ENCODE results near the gene ASPN.
A peak's percentile ranks its signal among the peaks of the same experiment; 100 is the strongest.

Gene ASPN

GRCh38 chr9:92426501-92427145 lies 55.7 kb downstream of the ASPN start:
- Histone ChIP-seq H4K20me1 (ENCODE audit: insufficient read depth) (no peaks in the 10 kb centered on the region), H3K4me1 (ENCODE audit: low read depth, poor library complexity, severe bottlenecking) (peaks cover 11% of the 10 kb centered on the region), H3K36me3 (ENCODE audit: insufficient read depth) (no peaks in the 10 kb centered on the region), H3K4me2 (no peak overlapping the region), H3K27me3 (ENCODE audit: insufficient read depth, low read depth) (no peaks in the 10 kb centered on the region), H3K9ac (no peak overlapping the region), H3K4me3 (IDR thresholded peaks at IDR 0.05; ENCODE audit: insufficient read depth, low read depth, low read length) (no peak overlapping the region), H2AFZ (ENCODE audit: low read depth) (no peak overlapping the region), H3K79me2 (ENCODE audit: insufficient read depth, low read depth) (no peaks in the 10 kb centered on the region), H3K27ac (no peak overlapping the region)
- TF ChIP-seq, protein P1, sequence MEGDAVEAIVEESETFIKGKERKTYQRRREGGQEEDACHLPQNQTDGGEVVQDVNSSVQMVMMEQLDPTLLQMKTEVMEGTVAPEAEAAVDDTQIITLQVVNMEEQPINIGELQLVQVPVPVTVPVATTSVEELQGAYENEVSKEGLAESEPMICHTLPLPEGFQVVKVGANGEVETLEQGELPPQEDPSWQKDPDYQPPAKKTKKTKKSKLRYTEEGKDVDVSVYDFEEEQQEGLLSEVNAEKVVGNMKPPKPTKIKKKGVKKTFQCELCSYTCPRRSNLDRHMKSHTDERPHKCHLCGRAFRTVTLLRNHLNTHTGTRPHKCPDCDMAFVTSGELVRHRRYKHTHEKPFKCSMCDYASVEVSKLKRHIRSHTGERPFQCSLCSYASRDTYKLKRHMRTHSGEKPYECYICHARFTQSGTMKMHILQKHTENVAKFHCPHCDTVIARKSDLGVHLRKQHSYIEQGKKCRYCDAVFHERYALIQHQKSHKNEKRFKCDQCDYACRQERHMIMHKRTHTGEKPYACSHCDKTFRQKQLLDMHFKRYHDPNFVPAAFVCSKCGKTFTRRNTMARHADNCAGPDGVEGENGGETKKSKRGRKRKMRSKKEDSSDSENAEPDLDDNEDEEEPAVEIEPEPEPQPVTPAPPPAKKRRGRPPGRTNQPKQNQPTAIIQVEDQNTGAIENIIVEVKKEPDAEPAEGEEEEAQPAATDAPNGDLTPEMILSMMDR (conservative IDR thresholded peaks at IDR 0.05; ENCODE audit: low read depth, low read length), result no peak

DNA sequence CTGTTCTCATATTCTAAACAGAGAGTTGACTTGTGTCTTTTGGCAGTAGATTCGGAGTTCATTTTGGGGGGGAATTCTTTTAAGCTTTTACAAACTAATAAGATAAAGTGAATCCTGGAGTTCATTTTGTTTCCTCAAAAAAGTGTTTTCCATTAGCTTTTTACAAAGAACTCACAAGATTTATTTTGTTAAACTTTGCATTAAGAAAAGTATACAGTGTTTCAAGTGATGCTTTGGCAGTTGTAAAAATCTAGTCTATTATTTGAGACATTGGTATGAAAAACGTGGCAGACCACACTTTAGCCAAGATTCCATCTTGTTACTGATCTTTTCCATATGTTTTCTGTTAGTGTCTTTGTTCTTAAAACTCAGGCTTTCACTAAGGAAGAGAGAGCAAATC lies 56.8 kb downstream of the ASPN start:
- no peaks in the 10 kb centered on the region for H3K27me3 ChIP-seq (ENCODE audit: insufficient read depth, low read depth)
- no peaks in the 10 kb centered on the region for H4K20me1 ChIP-seq (ENCODE audit: insufficient read depth)
- TF ChIP-seq, protein P1 (conservative IDR thresholded peaks at IDR 0.05; ENCODE audit: low read depth, low read length), result no peak
- no peaks in the 10 kb centered on the region for H3K79me2 ChIP-seq (ENCODE audit: insufficient read depth, low read depth)
- H3K4me3 ChIP-seq (IDR thresholded peaks at IDR 0.05; ENCODE audit: insufficient read depth, low read depth, low read length), result no peak overlapping the region
- H3K36me3 ChIP-seq (ENCODE audit: insufficient read depth), result no peaks in the 10 kb centered on the region
- no peak overlapping the region for H3K9ac ChIP-seq
- no peak overlapping the region for H3K4me2 ChIP-seq
- no peak overlapping the region for H2AFZ ChIP-seq (ENCODE audit: low read depth)
- H3K4me1 ChIP-seq (ENCODE audit: low read depth, poor library complexity, severe bottlenecking), result peaks cover 11% of the 10 kb centered on the region
- no peak overlapping the region for H3K27ac ChIP-seq

- Histone ChIP-seq H3K9ac (no peak within 1 kb of the TSS), H3K4me3 (IDR thresholded peaks at IDR 0.05; ENCODE audit: insufficient read depth, low read depth, low read length) (no peak within 1 kb of the TSS), H3K27ac (no peak within 1 kb of the TSS), H3K4me1 (ENCODE audit: low read depth, poor library complexity, severe bottlenecking) (peaks cover 11% of the 10 kb centered on the region), H4K20me1 (ENCODE audit: insufficient read depth) (no peaks in the 10 kb centered on the region), H3K36me3 (ENCODE audit: insufficient read depth) (no peaks in the 10 kb centered on the region), H3K4me2 (peak within 1 kb of the TSS; percentile 37; the same call in 1 of the 2 replicates), H3K27me3 (ENCODE audit: insufficient read depth, low read depth) (no peaks in the 10 kb centered on the region), H3K79me2 (ENCODE audit: insufficient read depth, low read depth) (no peaks in the 10 kb centered on the region), H2AFZ (ENCODE audit: low read depth) (no peak within 1 kb of the TSS)
- TF ChIP-seq, protein P1 (conservative IDR thresholded peaks at IDR 0.05; ENCODE audit: low read depth, low read length), result no peak
Observed at GRCh38 chr9:92424340-92424739, 58.0 kb downstream of the ASPN start, which contains the start of gene OMD. OMD (minus strand) TSS chr9:92424471; CDS start chr9:92417558, 6,913 bp downstream.

GRCh38 chr9:92423612-92424011 lies 58.7 kb downstream of the ASPN start:
- Histone ChIP-seq H3K4me1 (ENCODE audit: low read depth, poor library complexity, severe bottlenecking) (peaks cover 11% of the 10 kb centered on the region), H2AFZ (ENCODE audit: low read depth) (no peak overlapping the region), H3K9ac (no peak overlapping the region), H3K27ac (no peak overlapping the region), H3K36me3 (ENCODE audit: insufficient read depth) (no peaks in the 10 kb centered on the region), H3K4me2 (peak overlapping the region; percentile 37; the same call in 1 of the 2 replicates), H3K4me3 (IDR thresholded peaks at IDR 0.05; ENCODE audit: insufficient read depth, low read depth, low read length) (no peak overlapping the region), H4K20me1 (ENCODE audit: insufficient read depth) (no peaks in the 10 kb centered on the region), H3K27me3 (ENCODE audit: insufficient read depth, low read depth) (no peaks in the 10 kb centered on the region), H3K79me2 (ENCODE audit: insufficient read depth, low read depth) (no peaks in the 10 kb centered on the region)
- TF ChIP-seq, protein P1 (conservative IDR thresholded peaks at IDR 0.05; ENCODE audit: low read depth, low read length), result no peak
